ENCODE data around the gene SELENOT.

Gene SELENOT

DNA sequence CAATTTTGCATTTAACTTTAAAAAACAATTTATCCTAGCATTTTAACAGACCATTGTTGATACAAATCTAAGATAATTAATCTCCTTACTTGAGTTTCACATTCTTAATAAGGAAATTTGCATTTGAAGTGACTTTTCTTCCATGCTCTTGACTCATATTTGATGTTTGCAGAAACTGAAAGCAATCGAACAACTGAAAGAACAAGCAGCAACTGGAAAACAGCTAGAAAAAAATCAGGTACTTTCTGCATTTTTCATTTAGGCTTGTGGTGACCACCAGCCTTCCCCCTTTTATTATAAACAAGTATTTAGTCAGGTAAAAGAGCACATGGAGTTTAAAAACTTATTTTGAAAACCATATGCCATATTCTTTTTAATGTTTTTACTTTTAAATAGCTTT is 20.1 kb upstream of the SELENOT start:
- Histone ChIP-seq H3F3A (ENCODE audit: insufficient read depth, low read length) (peaks cover 28% of the 10 kb centered on the region), H3K4me1 (ENCODE audit: low read length) (peaks cover 32% of the 10 kb centered on the region), H3K79me2 (ENCODE audit: low read length) (peaks cover 83% of the 10 kb centered on the region), H3K27ac (ENCODE audit: low read length) (peak overlapping the region; percentile 80), H2AFZ (ENCODE audit: low read length) (no peak overlapping the region), H4K20me1 (ENCODE audit: insufficient read depth, low read length) (no peaks in the 10 kb centered on the region), H3K9me3 (replicated peaks; ENCODE audit: insufficient read depth, low read length) (no peaks in the 10 kb centered on the region), H3K9ac (ENCODE audit: low read length) (peak overlapping the region; percentile 34; the same call in 1 of the 2 replicates), H3K4me2 (ENCODE audit: low read depth, low read length) (peak overlapping the region; percentile 84), H3K36me3 (replicated peaks; ENCODE audit: insufficient read depth, low read length) (peaks cover 19% of the 10 kb centered on the region), H3K4me3 (ENCODE audit: low read length) (peak overlapping the region; percentile 27), H3K9me2 (replicated peaks; ENCODE audit: insufficient read depth, low read length) (no peaks in the 10 kb centered on the region), H3K27me3 (replicated peaks; ENCODE audit: insufficient read depth, low read length) (no peaks in the 10 kb centered on the region)
- TF ChIP-seq EZH2 (optimal IDR thresholded peaks at IDR 0.05; ENCODE audit: low read depth, low read length): no peak
- TF ChIP-seq, protein P1, sequence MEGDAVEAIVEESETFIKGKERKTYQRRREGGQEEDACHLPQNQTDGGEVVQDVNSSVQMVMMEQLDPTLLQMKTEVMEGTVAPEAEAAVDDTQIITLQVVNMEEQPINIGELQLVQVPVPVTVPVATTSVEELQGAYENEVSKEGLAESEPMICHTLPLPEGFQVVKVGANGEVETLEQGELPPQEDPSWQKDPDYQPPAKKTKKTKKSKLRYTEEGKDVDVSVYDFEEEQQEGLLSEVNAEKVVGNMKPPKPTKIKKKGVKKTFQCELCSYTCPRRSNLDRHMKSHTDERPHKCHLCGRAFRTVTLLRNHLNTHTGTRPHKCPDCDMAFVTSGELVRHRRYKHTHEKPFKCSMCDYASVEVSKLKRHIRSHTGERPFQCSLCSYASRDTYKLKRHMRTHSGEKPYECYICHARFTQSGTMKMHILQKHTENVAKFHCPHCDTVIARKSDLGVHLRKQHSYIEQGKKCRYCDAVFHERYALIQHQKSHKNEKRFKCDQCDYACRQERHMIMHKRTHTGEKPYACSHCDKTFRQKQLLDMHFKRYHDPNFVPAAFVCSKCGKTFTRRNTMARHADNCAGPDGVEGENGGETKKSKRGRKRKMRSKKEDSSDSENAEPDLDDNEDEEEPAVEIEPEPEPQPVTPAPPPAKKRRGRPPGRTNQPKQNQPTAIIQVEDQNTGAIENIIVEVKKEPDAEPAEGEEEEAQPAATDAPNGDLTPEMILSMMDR (IDR thresholded peaks at IDR 0.05; ENCODE audit: low read length): no peak
- TF ChIP-seq EZH2phosphoT487 (IDR thresholded peaks at IDR 0.05; ENCODE audit: low read length): no peak
- peak; percentile 80 for DNase-seq

DNA sequence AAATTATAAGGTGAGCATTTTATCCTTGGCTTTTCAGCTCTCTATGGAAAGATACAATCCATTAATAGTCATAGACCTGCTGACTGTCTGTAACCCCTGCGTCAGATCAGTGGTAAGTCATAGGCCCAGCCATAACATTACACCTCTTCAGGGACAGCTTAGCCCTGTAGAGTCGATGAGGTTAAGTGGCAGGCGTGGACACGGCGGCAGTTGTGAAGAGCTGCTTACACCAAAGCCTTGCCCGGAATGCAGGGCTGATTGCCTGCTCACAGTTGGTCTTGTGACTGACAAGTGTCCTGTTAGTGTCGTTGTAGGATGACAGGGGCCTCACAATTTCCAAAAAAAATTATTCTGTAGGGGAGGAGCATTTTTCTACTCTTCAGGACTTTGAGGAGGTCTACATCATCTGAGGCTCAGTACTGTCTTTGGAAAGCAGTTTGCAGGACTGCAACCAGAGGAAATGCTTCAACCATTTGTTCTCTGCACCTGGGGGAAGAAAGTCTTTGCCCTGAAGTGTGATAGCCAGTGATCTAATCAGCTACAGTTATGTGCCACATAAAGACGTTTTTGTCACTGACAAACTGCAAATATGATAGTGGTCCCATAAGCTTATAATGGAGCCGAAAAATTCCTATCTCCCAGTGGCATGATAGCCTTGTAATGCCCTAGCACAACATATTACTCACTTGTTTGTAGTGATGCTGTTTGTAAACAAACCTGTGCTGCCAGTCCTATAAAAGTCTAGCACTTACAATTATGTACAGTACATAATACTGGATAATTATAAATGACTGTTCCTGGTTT is 14.9 kb upstream of the SELENOT start:
- H3K79me2 ChIP-seq (ENCODE audit: low read length): peaks cover 93% of the 10 kb centered on the region
- H4K20me1 ChIP-seq (ENCODE audit: insufficient read depth, low read length): no peaks in the 10 kb centered on the region
- H3K27ac ChIP-seq (ENCODE audit: low read length): peak overlapping the region; percentile 10; the same call in 1 of the 2 replicates

DNA sequence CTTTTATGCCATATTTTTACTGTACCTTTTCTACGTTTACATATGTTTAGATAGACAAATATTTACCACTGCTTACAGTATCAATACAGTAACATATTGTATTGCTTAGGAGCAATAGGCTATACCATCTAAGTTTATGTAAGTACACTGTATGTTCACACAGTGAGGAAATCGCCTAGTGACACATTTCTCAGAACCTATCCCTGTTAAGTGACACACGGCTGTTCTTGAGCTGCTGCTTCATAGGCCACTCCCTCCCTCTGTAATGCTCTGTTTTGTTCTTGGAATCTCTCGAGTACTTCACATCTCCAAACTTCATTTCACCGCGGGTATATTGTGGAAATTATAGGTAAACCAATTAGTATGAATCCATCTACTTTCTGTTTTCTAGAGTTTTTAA is 13.4 kb upstream of the SELENOT start:
- 0 out of 2 replicates have a peak, but pooled peaks cover 13% of the 10 kb centered on the region for H3F3A ChIP-seq (ENCODE audit: insufficient read depth, low read length)
- H3K9me3 ChIP-seq (replicated peaks; ENCODE audit: insufficient read depth, low read length): no peaks in the 10 kb centered on the region
- H3K27me3 ChIP-seq (replicated peaks; ENCODE audit: insufficient read depth, low read length): no peaks in the 10 kb centered on the region
- H3K36me3 ChIP-seq (replicated peaks; ENCODE audit: insufficient read depth, low read length): peaks cover 2% of the 10 kb centered on the region; the same call in 1 of the 2 replicates
- H3K4me2 ChIP-seq (ENCODE audit: low read depth, low read length): no peak overlapping the region
- DNase-seq: no peak
- no peak overlapping the region for H3K4me3 ChIP-seq (ENCODE audit: low read length)
- H2AFZ ChIP-seq (ENCODE audit: low read length): no peak overlapping the region
- no peak overlapping the region for H3K27ac ChIP-seq (ENCODE audit: low read length)
- H3K79me2 ChIP-seq (ENCODE audit: low read length): peaks cover 93% of the 10 kb centered on the region
- no peaks in the 10 kb centered on the region for H4K20me1 ChIP-seq (ENCODE audit: insufficient read depth, low read length)
- TF ChIP-seq EZH2 (optimal IDR thresholded peaks at IDR 0.05; ENCODE audit: low read depth, low read length): no peak
- TF ChIP-seq, protein P1 (IDR thresholded peaks at IDR 0.05; ENCODE audit: low read length): no peak
- TF ChIP-seq EZH2phosphoT487 (IDR thresholded peaks at IDR 0.05; ENCODE audit: low read length): no peak
- no peaks in the 10 kb centered on the region for H3K9me2 ChIP-seq (replicated peaks; ENCODE audit: insufficient read depth, low read length)
- peaks cover 15% of the 10 kb centered on the region for H3K4me1 ChIP-seq (ENCODE audit: low read length)
- H3K9ac ChIP-seq (ENCODE audit: low read length): no peak overlapping the region

More for the DNA sequence above, 14.9 kb upstream of the SELENOT start:
- H3K9me2 ChIP-seq (replicated peaks; ENCODE audit: insufficient read depth, low read length): no peaks in the 10 kb centered on the region
- no peak for DNase-seq
- H3K36me3 ChIP-seq (replicated peaks; ENCODE audit: insufficient read depth, low read length): no peaks in the 10 kb centered on the region; the same call in none of the 2 replicates
- TF ChIP-seq EZH2phosphoT487 (IDR thresholded peaks at IDR 0.05; ENCODE audit: low read length): no peak
- no peak for TF ChIP-seq EZH2 (optimal IDR thresholded peaks at IDR 0.05; ENCODE audit: low read depth, low read length)
- TF ChIP-seq, protein P1 (IDR thresholded peaks at IDR 0.05; ENCODE audit: low read length): no peak
- peaks cover 28% of the 10 kb centered on the region for H3K4me1 ChIP-seq (ENCODE audit: low read length)
- H3K4me3 ChIP-seq (ENCODE audit: low read length): no peak overlapping the region
- H3K9me3 ChIP-seq (replicated peaks; ENCODE audit: insufficient read depth, low read length): no peaks in the 10 kb centered on the region
- peaks cover 21% of the 10 kb centered on the region for H3F3A ChIP-seq (ENCODE audit: insufficient read depth, low read length)
- no peak overlapping the region for H3K9ac ChIP-seq (ENCODE audit: low read length)
- H3K27me3 ChIP-seq (replicated peaks; ENCODE audit: insufficient read depth, low read length): no peaks in the 10 kb centered on the region
- no peak overlapping the region for H2AFZ ChIP-seq (ENCODE audit: low read length)
- no peak overlapping the region for H3K4me2 ChIP-seq (ENCODE audit: low read depth, low read length)
